ENCODE data around the gene SCUBE2.

GRCh38 chr11:8971196-8971923 lies 120.0 kb downstream of the SCUBE2 start:
- no peak for TF ChIP-seq POLR2A (IDR thresholded peaks at IDR 0.05)
- no peak for TF ChIP-seq CTCF (IDR thresholded peaks at IDR 0.05)
